ENCODE measurements around the gene GRIP1.

Gene GRIP1

DNA sequence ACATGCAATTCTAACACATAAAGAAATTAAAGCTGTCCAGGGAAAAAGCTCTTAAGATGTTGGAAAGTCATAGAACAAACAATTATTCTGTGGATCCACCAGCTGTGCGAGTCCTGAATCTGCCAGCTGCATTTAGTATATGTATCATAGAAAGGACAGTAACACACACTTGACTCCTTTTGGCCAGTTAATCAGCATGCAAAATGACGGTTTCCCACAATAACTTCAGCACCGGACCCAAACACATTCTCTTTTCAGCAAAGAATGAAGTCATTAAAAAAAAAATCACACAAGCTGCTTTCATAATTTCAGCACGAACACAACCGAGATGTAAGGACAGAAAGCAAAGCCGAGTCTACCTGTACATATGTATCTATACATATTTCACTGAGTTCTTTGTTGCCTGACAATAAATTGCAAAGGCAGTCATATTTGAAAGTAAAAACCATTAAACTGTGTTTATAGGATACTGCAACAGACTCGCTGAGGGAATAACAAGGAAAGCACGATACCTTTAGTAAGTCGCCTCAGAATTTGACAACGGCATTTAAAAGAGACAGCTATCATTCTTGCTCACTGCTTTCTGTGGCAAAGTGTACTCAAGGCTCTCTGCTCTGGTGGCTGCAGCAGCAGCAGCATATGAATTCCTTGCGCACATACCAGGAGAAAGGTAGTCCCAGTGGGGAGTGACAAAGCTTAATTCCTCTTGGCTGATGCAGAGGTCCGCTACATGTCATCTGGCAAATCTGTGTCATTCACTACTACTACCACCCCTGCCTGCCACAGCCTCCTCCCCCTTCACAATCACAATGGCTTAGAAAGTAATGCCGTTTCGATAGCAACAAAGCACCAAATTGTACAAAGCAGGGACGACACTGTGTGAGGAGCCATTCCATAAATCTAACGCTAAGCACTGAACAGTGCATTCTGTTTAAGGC is at the start of gene GRIP1:
Gene GRIP1, minus strand, starts transcription at position 739 of the 938 bp plus-strand sequence. Its CDS starts 172 bp downstream, at position 567.
- no peak for FAIRE-seq

DNA sequence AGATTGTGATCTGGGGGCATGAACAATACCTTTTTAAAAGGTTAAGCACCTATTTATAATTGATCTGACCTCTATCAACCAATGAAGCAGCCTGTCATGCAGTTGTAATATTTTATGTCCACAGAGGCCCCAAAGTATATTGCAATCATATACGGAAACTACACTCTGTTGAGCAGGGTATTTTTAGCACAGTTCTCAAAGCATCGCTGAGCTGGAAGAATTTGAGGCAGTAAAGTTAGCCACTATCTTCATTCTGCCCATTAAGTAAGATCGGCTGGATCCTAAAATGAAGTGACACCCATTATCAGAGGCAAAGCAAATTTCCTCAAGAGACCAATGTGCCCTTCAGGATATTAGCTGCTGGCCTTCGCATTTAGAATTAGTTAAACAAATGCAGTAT is 47.7 kb upstream of the GRIP1 start:
- FAIRE-seq: no peak

DNA sequence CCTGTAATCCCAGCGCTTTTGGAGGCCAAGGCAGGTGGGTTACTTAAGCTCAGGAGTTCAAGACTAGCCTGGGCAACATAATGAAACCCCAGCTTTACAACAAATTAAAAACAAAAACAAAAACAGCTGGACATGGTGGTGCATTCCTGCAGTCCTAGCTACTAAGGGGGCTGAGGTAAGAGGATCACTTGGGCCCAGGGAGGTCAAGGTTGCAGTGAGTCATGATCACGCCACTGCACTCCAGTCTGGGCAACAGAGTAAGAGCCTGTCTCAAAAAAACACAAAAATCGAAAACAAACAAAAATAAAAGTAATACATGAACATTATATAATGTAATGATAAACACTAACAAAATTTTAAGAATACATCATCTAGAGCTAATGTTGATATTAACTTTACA is 46.2 kb upstream of the GRIP1 start:
- FAIRE-seq: no peak

GRCh38 chr12:66724616-66725015 is 45.7 kb upstream of the GRIP1 start:
- no peak for FAIRE-seq

GRCh38 chr12:66724026-66724425 is 45.1 kb upstream of the GRIP1 start:
- FAIRE-seq: no peak

GRCh38 chr12:66719862-66720261 is 41.0 kb upstream of the GRIP1 start:
- FAIRE-seq: no peak

- FAIRE-seq: no peak
Observed at GRCh38 chr12:66717036-66717673, 38.3 kb upstream of the GRIP1 start.

- no peak for FAIRE-seq
Observed at GRCh38 chr12:66716522-66716921, 37.6 kb upstream of the GRIP1 start.

- FAIRE-seq: no peak
Observed at GRCh38 chr12:66714709-66715108, 35.8 kb upstream of the GRIP1 start.

DNA sequence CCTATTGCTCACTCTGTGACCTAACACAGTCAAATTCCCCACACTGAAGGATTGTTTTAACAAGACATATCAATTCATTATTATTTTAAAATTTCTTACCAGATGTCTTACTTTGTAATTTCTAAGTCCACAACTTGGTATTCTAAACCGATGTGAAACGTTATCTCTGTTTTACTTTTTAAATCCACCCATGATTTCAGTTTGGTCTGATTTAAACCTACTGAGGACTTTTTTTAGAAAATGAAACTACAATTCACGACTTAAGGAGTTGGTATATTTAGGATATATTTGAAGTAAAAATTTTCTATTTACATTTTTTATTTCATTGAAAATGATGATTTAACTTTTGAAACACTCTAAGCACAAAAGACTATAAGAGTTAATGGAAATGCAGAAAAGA is 35.1 kb upstream of the GRIP1 start:
- no peak for FAIRE-seq

- no peak for FAIRE-seq
Observed at GRCh38 chr12:66709893-66710292, 31.0 kb upstream of the GRIP1 start.

DNA sequence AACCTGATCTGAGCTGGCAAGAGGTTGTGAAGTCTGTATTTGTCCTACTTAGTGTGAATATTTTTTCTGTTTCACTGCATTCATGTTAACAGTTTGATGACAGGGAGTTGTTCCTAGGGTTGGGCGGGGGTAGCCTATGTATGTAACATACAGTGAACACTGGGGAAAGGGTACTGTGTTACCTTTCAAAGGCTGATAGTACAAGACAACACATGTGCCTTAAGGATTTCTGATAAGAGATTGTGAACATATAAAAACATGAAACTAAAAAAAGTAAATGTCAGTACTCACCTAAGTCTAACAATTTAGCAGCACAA is 30.5 kb upstream of the GRIP1 start:
- FAIRE-seq: no peak

GRCh38 chr12:66708704-66709456 is 30.0 kb upstream of the GRIP1 start:
- peak; percentile 87 for FAIRE-seq

DNA sequence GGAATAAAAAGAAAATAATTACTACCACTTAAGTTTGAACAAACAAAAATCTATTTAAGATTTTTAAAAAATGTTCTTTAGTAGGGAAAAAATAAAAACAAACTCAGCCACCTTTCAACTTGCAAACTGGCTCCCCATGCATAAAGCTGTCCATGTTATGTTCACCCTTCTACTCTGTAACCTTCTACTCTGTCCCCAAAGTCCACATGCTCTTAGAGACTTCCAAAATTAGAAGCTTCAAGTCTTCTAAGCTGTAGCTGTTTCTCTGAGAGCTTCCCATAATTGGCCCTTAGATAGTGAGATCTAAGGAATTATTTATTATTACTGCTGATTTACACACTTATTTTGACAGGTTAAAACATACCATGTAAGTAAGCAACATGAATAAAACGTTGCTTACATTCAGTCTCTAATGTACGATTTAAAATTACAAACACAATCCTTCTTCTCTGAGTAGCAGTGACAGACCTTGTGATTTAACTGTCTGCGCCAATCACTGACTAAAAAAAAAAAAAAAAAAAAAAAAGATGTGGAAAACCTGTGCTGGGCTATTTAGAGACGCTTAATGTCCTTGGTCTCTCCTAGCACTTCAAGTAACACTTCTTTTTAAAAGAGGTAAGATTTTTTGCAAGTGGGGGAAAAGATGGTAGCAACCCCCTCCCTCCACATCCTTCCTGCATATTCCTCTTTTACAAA is 28.3 kb upstream of the GRIP1 start:
- FAIRE-seq: no peak

- FAIRE-seq: no peak
Observed at GRCh38 chr12:66699738-66700482, 21.0 kb upstream of the GRIP1 start.

DNA sequence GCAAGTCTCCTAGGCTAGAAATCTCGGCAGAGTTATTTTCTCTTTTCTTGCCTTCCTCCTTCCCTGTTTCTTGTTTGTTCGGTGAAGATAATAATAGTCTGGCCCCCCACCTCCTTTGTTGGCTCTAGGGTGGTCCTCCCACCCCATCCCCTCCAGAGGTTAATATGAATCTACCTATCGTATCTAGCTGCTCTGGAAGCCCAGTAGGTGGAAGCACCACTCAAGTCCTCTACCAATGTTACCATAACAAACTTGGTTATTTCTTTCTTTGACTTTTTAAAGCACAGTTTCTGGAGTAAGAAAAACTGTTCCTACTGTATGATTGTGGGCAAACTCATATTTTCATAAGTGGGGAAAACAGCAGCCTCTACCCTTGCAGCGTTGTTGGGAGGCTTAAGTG is 19.7 kb upstream of the GRIP1 start:
- FAIRE-seq: no peak

- no peak for FAIRE-seq
Observed at GRCh38 chr12:66697404-66697803, 18.5 kb upstream of the GRIP1 start.

DNA sequence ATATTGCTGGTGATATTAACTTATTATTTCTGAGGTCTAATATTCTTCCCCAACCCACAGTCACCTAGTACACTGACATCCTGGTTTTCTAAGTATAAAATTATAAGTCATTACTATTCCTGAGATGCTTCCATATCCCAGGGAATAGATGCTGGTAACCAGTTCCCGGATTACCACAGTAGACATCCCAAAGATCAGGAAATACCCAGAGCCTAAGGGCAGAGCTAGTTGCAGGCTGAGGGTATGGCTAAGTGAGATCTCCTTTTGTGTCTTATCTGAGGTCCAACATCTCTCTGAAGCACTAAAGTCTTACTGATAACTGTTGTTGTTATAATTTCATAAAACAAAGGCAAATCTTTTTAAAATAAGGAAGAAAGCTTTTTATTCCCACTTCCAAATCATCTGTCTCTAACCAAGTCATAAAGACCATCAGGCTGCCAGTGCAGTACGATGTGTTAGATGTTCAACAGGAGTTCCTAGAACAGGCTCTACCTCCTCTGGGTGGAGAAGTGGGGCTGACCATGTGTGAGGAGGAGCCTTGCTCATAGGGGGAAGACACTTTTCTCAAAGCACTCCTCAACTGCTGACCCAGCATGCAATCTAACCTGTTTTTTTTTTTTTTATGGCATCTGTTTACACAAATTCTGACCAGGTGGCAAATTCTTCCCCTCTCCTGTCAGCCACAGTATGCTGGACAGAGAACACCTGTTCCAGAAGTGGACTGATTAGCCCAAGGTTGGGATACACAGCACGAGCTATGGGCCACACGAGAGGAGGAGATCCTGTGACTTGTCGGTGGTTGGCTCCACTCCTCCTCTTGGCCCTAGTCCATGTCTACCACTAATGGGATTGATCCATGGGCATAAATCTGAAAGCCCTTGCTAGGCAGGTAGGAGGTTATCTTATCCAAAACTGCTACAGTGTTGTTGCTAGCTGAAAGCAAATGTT is 16.1 kb upstream of the GRIP1 start:
- no peak for FAIRE-seq

DNA sequence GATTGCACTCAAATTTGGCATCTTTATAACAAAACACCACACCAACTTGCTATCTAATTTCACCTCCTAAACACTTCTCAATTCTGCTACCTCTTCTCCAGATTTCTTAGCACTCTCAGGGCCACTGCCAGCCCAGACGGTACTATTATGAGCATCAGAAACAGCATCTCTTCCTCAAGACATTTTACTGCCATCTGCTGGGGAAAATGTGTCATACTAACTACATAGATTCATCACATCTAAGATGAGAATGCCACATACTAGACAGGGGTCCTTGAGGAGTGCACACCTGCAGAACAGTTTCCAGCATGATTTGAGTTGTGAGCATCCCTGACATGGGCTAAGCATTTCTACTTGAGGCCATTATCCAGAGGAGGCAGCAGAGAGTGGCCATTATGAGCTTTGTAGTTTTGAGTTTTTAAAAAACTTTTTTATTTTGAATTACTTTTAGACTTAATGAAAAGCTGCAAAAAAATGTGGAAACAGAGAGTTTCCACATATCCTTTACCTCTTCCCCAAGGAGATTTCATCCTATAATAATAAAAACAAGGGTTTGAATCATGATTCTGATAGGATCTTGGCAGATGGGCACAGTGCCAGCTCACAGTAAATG is 15.1 kb upstream of the GRIP1 start:
- peak; percentile 80 for FAIRE-seq

- FAIRE-seq: no peak
Observed at GRCh38 chr12:66692986-66693385, 14.1 kb upstream of the GRIP1 start.

GRCh38 chr12:66692170-66692569 is 13.3 kb upstream of the GRIP1 start:
- FAIRE-seq: no peak

Data from G401.6 (cell line).